Natural killer cell (primary cell): ENCODE data around the gene PC. TPM values are rescaled to one million over a fixed set of nuclear protein-coding genes. Genes with fewer than 3 reads are reported as not detected.

Source experiments
- ATAC-seq, 3 donors: fragments of 150-1000 bp in 2 of 3; fragments of 200-7000 bp in 1 of 3; cut with Tn5 transposase; 1 replicate in 1 of 3; 2 replicates in 2 of 3; pipeline ENCODE4 v1.10.0; 2021; ENCODE audit warnings: mild to moderate bottlenecking in 2 of 3, moderate library complexity in 2 of 3
- DNase-seq, 2 donors: peaks; one replicate each; pipeline versions ENCODE4 v3.0.0 to v3.0.0-alpha.2; 2013 to 2021; ENCODE audit warnings: mixed read lengths in 1 of 2
- H3K27ac ChIP-seq: one replicate; pipeline ENCODE4 v1.5.1; 2013; ENCODE audit warnings: mild to moderate bottlenecking, low read length
- H3K27me3 ChIP-seq: one replicate; pipeline ENCODE4 v1.6.1; 2013; ENCODE audit warnings: low read length; ENCODE audit not compliant: control insufficient read depth, insufficient read depth
- H3K36me3 ChIP-seq: one replicate; pipeline ENCODE4 v1.6.1; 2013; ENCODE audit warnings: low read length; ENCODE audit not compliant: control insufficient read depth, insufficient read depth
- H3K4me1 ChIP-seq: one replicate; pipeline ENCODE4 v1.6.1; 2013; ENCODE audit warnings: low read length; ENCODE audit not compliant: control insufficient read depth, insufficient read depth
- H3K4me3 ChIP-seq: one replicate; pipeline ENCODE4 v1.5.1; 2013; ENCODE audit warnings: low read length
- H3K9me3 ChIP-seq: one replicate; pipeline ENCODE4 v1.6.1; 2013; ENCODE audit warnings: low read length; ENCODE audit not compliant: control insufficient read depth, insufficient read depth
- H3K27ac Mint-ChIP-seq, 2 donors: one replicate each; pipeline ENCODE4 v1.8.0; 2022; ENCODE audit warnings: mild to moderate bottlenecking in 2 of 2, mixed read lengths in 2 of 2, moderate library complexity in 1 of 2
- H3K27me3 Mint-ChIP-seq, 2 donors: one replicate each; pipeline ENCODE4 v1.8.0; 2022; ENCODE audit warnings: low read depth in 2 of 2, mixed read lengths in 2 of 2
- H3K36me3 Mint-ChIP-seq: one replicate; pipeline ENCODE4 v1.8.0; 2022; ENCODE audit warnings: mixed read lengths
- H3K4me1 Mint-ChIP-seq, 2 donors: one replicate each; pipeline ENCODE4 v1.8.0; 2022; ENCODE audit warnings: mixed read lengths in 2 of 2
- H3K4me3 Mint-ChIP-seq: one replicate; pipeline ENCODE4 v1.8.0; 2022; ENCODE audit warnings: mild to moderate bottlenecking, moderate library complexity, mixed read lengths
- H3K9me3 Mint-ChIP-seq, 2 donors: one replicate each; pipeline ENCODE4 v1.8.0; 2022; ENCODE audit warnings: mixed read lengths in 2 of 2
- CTCF ChIP-seq: fragments of 200-600 bp; IDR thresholded peaks from one replicate; pipeline ENCODE4 v1.8.0; 2022; ENCODE audit warnings: antibody characterized with exemption
- WGBS: methylation state at CpG from one replicate; pipeline ENCODE4 v1.1.7; 2013; ENCODE audit warnings: missing lambda C conversion rate; ENCODE audit not compliant: insufficient coverage; 5-methylcytosine and 5-hydroxymethylcytosine counted together
- intact Hi-C: fragments of 100-400 bp; cut with micrococcal nuclease; formaldehyde crosslinking; loops from one replicate; pipeline ENCODE4 v1.14.2; 2022
- total RNA-seq, 4 donors: library from RNA; stranded (reverse); fragments of 120-200 nt in 1 of 4; gene quantifications; one replicate each; pipeline versions ENCODE4 v1.2.3 to v1.2.4, GENCODE V29; 2013 to 2022

PC gene
- total RNA-seq, 3 donors from 2014 or later (not counting 1 experiment from before 2014, with no cell fraction given), result 4.1 to 5.9 (median 4.6) TPM

DNA sequence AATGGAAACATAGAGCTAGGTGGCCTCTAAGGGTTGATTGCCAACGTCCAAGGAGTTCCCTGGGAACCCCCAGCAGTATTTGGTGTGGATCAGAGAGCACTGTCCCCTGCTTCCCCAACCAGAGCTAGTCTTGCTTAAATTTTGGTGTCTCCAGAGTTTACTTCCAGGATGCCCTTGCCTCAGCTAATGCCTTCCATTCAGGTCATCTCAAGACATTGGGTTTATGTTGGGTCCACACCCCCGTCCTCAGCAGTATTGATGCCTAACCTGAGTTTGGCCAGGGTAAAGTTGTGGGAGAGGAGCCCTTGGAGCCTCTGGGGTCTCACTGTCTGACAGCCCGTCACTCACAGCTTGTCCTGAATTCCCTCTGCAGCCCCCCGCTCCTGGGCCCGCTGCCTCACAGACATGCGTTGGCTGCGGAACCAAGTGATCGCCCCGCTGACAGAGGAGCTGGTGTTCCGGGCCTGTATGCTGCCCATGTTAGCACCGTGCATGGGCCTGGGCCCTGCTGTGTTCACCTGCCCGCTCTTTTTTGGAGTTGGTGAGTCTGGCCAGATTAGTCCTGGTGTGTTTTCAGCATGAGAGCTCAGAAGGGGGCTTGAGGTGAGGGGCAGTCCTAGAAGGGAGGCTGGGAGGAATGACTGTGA, 113.6 kb downstream of the PC start:
- no peak overlapping the region for H3K4me3 ChIP-seq
- intact Hi-C loops, result no loop called here

DNA sequence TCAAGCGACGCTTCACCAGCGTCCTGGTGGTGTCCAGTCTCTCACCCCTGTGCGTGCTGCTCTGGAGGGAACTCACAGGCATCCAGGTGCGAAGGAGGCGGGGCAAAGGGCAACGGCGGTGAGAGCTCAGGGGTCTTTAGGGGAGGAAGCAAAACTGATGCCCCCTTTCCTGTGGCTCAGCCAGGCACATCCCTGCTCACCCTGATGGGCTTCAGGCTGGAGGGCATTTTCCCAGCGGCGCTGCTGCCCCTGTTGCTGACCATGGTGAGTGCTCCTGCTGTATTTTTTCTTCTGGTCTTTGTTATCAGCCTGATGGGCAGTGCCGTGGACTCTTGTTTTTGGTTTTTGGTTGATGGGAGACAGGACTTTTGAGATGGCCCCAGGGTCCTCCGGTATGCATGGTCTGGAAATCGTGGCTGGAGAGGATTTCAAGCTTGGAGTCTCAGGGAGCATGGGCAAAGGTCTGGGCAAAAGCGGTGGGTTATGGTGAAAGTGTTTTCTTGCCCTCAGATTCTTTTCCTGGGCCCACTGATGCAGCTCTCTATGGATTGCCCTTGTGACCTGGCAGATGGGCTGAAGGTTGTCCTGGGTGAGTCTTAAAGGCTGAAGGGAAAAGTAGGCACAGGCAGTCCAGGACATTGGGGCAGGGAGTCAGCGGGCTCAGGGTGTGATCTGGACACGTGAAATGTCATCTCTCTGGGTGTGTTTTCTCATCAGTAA, 114.2 kb downstream of the PC start:
- peak overlapping the region; percentile 73 for H3K27ac ChIP-seq
- Mint-ChIP-seq H3K4me3 (peak overlapping the region; percentile 94), H3K27me3 (no peaks in the 10 kb centered on the region), H3K36me3 (no peaks in the 10 kb centered on the region), H3K4me1 (peaks cover 38 to 48% of the 10 kb centered on the region in 2 donors), H3K9me3 (no peaks in the 10 kb centered on the region), H3K27ac (peak overlapping the region; percentile 93 to 97)
- peaks cover 38% of the 10 kb centered on the region for H3K4me1 ChIP-seq
- intact Hi-C loops, result loop anchor here (1.0 kb wide), 1 partner anchor 499 kb away; the partner anchor contains the start of gene BRMS1
- H3K9me3 ChIP-seq, result no peaks in the 10 kb centered on the region
- no peak for DNase-seq
- 21% methylated on average over 16 of the region's 16 CpGs for WGBS
- peaks cover 14% of the 10 kb centered on the region for H3K36me3 ChIP-seq
- no peak for TF ChIP-seq CTCF
- no peak for ATAC-seq
- no peaks in the 10 kb centered on the region for H3K27me3 ChIP-seq
- peak overlapping the region; percentile 64 for H3K4me3 ChIP-seq

More for the DNA sequence above, 113.6 kb downstream of the PC start:
- ATAC-seq, result no peak
- H3K27me3 Mint-ChIP-seq, result no peaks in the 10 kb centered on the region
- DNase-seq, result no peak
- no peaks in the 10 kb centered on the region for H3K9me3 Mint-ChIP-seq
- TF ChIP-seq CTCF, result no peak
- no peak overlapping the region for H3K27ac ChIP-seq
- H3K36me3 Mint-ChIP-seq, result no peaks in the 10 kb centered on the region
- WGBS, result 95% methylated on average over 12 of the region's 12 CpGs
- H3K4me1 ChIP-seq, result peaks cover 38% of the 10 kb centered on the region
- peak overlapping the region; percentile 93 to 97 for H3K27ac Mint-ChIP-seq
- H3K9me3 ChIP-seq, result no peaks in the 10 kb centered on the region
- peaks cover 33 to 43% of the 10 kb centered on the region in 2 donors for H3K4me1 Mint-ChIP-seq
- peaks cover 10% of the 10 kb centered on the region for H3K36me3 ChIP-seq
- peak overlapping the region; percentile 94 for H3K4me3 Mint-ChIP-seq
- H3K27me3 ChIP-seq, result no peaks in the 10 kb centered on the region

DNA sequence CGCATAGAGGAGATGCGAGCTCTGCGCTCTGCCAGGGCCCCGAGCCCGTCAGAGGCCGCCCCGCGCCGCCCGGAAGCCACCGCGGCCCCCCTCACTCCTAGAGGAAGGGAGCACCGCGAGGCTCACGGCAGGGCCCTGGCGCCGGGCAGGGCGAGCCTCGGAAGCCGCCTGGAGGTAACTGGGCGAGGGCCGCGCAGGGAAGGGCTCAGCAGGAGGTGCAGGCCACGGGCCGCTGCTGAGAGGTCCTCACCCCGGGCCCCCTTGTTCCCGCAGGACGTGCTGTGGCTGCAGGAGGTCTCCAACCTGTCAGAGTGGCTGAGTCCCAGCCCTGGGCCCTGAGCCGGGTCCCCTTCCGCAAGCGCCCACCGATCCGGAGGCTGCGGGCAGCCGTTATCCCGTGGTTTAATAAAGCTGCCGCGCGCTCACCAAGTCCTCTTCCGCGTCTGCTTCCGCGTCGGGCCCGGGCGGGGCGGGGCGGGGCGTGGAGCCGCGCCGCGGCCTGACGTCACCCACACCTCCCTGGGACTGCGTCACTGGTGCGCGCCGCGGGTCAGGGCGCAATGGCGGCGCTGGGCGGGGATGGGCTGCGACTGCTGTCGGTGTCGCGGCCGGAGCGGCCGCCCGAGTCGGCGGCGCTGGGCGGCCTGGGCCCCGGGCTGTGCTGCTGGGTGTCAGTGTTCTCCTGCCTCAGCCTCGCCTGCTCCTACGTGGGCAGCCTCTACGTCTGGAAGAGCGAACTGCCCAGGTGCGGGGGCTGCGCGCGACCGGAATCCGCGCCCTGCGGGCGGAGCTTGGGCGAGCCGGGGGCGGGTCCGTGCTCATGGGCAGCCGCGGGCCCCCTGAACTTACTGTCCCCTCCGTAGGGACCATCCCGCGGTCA, 115.0 kb downstream of the PC start, which contains the start of gene RCE1:
RCE1 (plus strand) TSS at position 546 of the 880 bp plus-strand sequence; CDS start at position 561, 15 bp downstream.
- DNase-seq (peak; percentile 94 to 96), ATAC-seq (peak; percentile 90 to 97 (median 91))
- Histone ChIP-seq H3K36me3 (peaks cover 14% of the 10 kb centered on the region), H3K9me3 (no peaks in the 10 kb centered on the region), H3K4me1 (peaks cover 38% of the 10 kb centered on the region), H3K27ac (peak within 1 kb of the TSS; percentile 100), H3K4me3 (peak within 1 kb of the TSS; percentile 97), H3K27me3 (no peaks in the 10 kb centered on the region)
- Mint-ChIP-seq H3K4me1 (peaks cover 39 to 49% of the 10 kb centered on the region in 2 donors), H3K9me3 (no peaks in the 10 kb centered on the region), H3K27ac (peak within 1 kb of the TSS; percentile 93 to 97), H3K36me3 (no peaks in the 10 kb centered on the region), H3K27me3 (no peaks in the 10 kb centered on the region), H3K4me3 (peak within 1 kb of the TSS; percentile 94)
- intact Hi-C loops, result loop anchor here (1.0 kb wide), 1 partner anchor 498 kb away; the partner anchor contains the start of gene BRMS1
- under 1% methylated on average over 98 of the region's 98 CpGs for WGBS
- TF ChIP-seq CTCF, result no peak
